Fibroblast of villous mesenchyme (primary cell): Measurements from ENCODE around the gene RTP5. TPM values are rescaled to one million over a fixed set of nuclear protein-coding genes. Genes with fewer than 3 reads are reported as not detected.

ENCODE experiments used
- DNase-seq: peaks from one replicate; pipeline ENCODE4 v3.0.0-alpha.2; 2010; ENCODE audit warnings: low read depth
- H3K4me3 ChIP-seq: 2 replicates; pipeline ENCODE4 v1.5.1; 2011; ENCODE audit warnings: low read depth, mild to moderate bottlenecking, low read length
- total RNA-seq: library from RNA; depleted of rRNA; stranded (reverse); fragments of >200 nt; gene quantifications from 2 replicates; pipeline ENCODE4 v1.2.3, GENCODE V29; 2012
- TF ChIP-seq, protein P1 (sequence below): IDR thresholded peaks from 2 replicates; pipeline ENCODE4 v1.5.1; 2012; ENCODE audit warnings: low read depth, mild to moderate bottlenecking, low read length; ENCODE audit not compliant: insufficient read depth

Gene RTP5
- total RNA-seq, 1 donor = not detected

DNA sequence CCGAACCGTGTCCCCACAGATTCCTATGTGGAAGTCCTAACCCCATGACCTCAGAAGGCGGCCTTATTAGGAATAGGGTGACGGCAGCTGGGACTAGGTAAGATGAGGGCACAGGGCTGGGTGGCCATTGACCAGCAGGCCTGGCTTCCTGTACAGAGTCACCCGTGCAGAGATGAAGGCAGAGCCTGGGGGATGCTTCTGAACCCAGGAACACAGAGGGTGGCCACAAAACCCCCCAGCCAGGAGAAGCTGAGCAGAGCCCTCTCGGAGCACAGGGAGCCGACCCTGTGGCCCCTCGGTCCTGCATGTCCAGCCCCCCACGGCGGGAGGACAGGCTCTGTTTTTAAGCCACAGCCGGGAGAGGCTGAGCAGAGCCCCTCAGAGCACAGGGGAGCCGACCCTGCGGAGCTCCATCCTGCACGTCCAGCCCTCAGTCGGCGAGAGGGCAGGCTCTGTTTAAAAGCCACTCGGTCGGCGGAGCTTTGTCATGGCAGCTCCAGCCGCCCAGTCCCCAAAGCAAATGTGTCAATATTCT is 13.6 kb upstream of the RTP5 start:
- no peak for DNase-seq
- TF ChIP-seq, protein P1, sequence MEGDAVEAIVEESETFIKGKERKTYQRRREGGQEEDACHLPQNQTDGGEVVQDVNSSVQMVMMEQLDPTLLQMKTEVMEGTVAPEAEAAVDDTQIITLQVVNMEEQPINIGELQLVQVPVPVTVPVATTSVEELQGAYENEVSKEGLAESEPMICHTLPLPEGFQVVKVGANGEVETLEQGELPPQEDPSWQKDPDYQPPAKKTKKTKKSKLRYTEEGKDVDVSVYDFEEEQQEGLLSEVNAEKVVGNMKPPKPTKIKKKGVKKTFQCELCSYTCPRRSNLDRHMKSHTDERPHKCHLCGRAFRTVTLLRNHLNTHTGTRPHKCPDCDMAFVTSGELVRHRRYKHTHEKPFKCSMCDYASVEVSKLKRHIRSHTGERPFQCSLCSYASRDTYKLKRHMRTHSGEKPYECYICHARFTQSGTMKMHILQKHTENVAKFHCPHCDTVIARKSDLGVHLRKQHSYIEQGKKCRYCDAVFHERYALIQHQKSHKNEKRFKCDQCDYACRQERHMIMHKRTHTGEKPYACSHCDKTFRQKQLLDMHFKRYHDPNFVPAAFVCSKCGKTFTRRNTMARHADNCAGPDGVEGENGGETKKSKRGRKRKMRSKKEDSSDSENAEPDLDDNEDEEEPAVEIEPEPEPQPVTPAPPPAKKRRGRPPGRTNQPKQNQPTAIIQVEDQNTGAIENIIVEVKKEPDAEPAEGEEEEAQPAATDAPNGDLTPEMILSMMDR = no peak
- H3K4me3 ChIP-seq = no peak overlapping the region

DNA sequence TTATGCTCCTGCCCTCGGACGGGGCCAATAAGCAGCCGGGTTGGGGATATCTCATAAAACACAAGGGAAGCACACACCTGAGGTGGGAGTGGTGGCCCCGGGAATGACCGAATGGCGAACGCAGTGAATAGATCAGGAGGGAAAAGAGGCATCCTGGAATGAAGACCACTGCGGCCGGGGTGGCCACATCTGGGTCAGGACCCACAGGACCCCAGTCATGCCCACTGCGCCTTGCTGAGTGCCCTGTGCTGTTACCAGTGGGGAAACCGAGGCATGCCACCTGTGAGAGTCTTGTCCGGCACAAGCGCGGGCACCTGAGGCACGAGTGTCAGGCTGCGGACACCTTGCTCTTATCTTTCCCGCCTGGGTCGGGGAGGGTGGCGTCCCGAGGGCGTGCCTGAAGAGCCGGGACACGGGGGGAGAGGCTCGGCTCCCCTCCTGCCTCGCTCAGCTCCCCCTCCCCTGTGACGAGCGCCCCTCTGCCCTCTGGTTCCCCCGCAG is 12.4 kb upstream of the RTP5 start:
- no peak overlapping the region for H3K4me3 ChIP-seq
- no peak for DNase-seq
- TF ChIP-seq, protein P1 = no peak

DNA sequence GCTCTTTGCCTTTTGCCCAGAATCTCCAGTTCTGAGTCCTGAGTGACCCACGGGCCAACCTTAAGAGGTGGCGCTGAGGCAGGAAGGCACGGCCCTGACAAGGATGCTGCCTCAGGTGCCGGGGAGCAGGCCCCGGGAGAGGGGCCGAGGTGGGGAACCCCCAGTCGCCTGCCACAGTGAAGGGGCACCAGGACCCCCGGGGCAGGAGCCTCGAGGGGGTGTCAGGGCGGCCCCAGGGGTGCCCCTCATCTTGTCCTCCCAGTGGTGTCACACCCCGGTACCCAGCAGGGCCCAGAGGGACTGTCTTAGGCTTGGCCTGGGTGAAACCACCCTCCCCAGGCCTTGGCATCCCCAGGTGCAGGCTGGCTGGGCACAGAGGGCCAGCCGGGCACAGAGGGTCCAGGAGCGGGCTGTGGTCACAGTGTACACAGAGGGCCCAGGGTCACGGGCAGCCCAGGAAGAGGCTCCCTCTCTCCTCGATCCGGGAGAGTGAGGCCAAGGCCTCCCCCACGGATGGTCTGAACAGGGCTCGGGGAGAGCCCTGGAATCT is 11.9 kb upstream of the RTP5 start:
- DNase-seq = no peak
- no peak overlapping the region for H3K4me3 ChIP-seq
- TF ChIP-seq, protein P1 = no peak

DNA sequence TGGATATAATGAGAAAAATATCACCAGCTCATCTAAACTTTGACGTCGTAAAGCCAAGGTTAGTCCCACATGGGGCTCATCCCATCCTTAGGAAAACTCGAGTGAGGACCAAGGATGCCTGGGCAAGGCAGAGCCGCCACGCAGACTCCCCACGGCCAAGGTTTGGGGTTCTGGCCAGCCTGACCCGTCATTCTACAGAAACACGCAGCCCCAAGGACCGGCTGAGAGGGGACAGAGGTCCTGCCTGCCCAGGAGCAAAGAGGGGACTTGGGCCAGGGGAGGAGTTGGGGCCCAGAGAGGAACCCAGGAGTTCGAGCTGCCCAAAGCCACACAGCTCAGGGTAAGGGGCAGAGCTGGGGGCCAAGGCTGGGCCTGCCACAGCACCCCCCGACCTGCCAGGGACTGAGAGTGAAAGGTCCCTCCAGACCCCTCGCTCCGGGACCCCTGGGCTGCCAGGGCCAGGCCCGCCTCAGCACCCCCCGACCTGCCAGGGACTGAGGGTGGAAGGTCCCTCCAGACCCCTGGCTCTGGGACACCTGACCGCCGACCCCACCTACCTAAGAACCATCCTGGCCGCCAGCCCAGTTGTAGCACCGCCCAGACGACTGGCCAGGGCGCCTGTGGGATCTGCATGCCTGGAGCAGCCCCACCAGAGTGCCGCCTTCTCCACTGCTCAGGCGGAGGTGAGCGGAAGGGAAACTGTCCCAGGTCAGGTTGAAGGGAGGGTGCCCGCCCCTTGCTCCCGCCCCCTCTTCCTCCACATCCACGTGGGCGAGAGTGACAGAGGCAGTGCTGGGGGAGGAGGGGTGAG is 11.1 kb upstream of the RTP5 start, which contains the start of gene PDCD1:
Gene PDCD1, minus strand, starts transcription at position 689 of the 811 bp plus-strand sequence. Its CDS starts 56 bp downstream, at position 633.
- no peak for DNase-seq
- TF ChIP-seq, protein P1 = no peak
- H3K4me3 ChIP-seq = peak within 1 kb of the TSS; percentile 25

DNA sequence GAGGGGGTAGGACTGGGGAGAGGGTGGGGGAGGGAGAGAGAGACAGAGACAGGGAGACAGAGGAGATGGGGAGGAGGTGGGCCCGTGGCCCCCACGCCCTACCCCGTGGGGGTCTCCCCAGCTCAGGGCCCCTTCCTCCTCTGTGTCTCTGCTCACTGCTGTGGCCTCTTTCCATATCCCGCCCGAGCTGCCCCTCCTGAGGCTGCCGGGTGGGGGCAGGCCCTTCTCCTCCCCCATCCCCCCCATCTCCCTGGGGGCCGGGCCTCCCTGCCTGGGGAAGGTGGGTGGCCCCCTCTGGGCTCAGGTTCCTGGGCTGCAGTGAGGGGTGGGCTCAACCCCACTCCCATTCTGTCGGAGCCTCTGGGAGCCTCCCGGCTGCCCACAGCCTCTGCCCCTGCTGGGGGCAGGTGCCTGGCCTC is 10.5 kb upstream of the RTP5 start:
- TF ChIP-seq, protein P1 = no peak
- H3K4me3 ChIP-seq = no peak overlapping the region
- no peak for DNase-seq

DNA sequence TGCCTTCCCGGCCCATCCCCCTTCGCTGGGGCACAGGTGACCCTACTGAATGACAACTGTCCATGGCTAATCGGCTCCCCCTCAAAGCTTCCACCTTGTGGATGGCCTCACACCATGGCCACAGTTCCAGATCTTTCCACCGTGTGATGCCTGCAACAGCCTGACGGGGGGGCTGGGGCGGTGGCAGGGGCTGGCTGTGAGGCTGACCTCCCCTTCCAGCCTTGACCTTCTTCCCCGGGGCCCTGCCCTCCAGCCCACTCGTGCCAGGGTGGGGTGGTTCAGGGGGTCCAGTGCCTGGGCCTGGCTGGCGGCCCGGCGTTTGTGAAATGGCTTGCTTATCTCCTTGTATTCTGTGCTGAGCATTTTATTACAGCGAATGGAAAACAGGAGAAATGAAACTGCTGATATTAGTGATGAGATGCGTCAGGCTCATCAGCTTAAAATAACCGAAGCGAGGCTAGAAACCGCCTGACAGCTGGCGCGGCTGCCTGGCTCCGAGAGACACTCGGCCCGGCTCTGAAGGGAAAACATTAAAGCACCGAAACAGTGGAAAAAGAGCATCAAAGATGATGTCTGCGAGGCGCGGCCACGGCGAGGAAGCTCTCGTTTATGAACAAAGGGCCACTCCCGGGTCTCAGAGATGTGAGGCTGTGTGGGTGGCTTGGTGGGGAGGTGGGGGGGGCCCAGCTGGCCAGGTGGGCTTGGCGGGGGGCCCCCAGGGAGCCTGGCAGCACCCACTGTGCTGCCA is 9.9 kb upstream of the RTP5 start:
- DNase-seq = peak; percentile 67
- H3K4me3 ChIP-seq = peak overlapping the region; percentile 25
- TF ChIP-seq, protein P1 = peak; percentile 10
